Ectodermal cell (in vitro differentiated cells): ENCODE measurements around the gene ADAMTSL3.

Experiments used
- H3K27ac ChIP-seq: 2 replicates; pipeline ENCODE4 v1.7.0; 2013; ENCODE audit warnings: mild to moderate bottlenecking, low read depth, low read length; ENCODE audit not compliant: insufficient read depth, poor library complexity, severe bottlenecking
- H3K27me3 ChIP-seq: 2 replicates; pipeline ENCODE4 v1.7.0; 2013; ENCODE audit warnings: mild to moderate bottlenecking, low read length; ENCODE audit not compliant: insufficient read depth, control insufficient read depth, poor library complexity, severe bottlenecking
- H3K36me3 ChIP-seq: one replicate; pipeline ENCODE4 v1.7.0; 2013; ENCODE audit warnings: low read length; ENCODE audit not compliant: control insufficient read depth, insufficient read depth
- H3K4me1 ChIP-seq: one replicate; pipeline ENCODE4 v1.7.0; 2013; ENCODE audit warnings: low read length; ENCODE audit not compliant: control insufficient read depth, insufficient read depth
- H3K4me3 ChIP-seq: 2 replicates; pipeline ENCODE4 v1.7.0; 2013; ENCODE audit warnings: low read depth, low read length, control low read depth; ENCODE audit not compliant: insufficient read depth
- H3K9me3 ChIP-seq: 2 replicates; pipeline ENCODE4 v1.7.0; 2013; ENCODE audit warnings: mild to moderate bottlenecking, low read length, moderate library complexity; ENCODE audit not compliant: control insufficient read depth
- WGBS, 2 experiments: methylation state at CpG; one replicate each; pipeline ENCODE4 v1.1.7; 2013; ENCODE audit warnings: missing lambda C conversion rate in 2 of 2; 5-methylcytosine and 5-hydroxymethylcytosine counted together

The ADAMTSL3 gene

GRCh38 chr15:83887961-83888360, 234.0 kb downstream of the ADAMTSL3 start:
- Histone ChIP-seq H3K27me3 (no peaks in the 10 kb centered on the region), H3K4me3 (no peak overlapping the region), H3K36me3 (no peaks in the 10 kb centered on the region), H3K4me1 (no peaks in the 10 kb centered on the region), H3K9me3 (no peaks in the 10 kb centered on the region), H3K27ac (no peak overlapping the region)
- 100% methylated on average over 1 to 2 of the region's 2 CpGs for WGBS, 2 experiments

DNA sequence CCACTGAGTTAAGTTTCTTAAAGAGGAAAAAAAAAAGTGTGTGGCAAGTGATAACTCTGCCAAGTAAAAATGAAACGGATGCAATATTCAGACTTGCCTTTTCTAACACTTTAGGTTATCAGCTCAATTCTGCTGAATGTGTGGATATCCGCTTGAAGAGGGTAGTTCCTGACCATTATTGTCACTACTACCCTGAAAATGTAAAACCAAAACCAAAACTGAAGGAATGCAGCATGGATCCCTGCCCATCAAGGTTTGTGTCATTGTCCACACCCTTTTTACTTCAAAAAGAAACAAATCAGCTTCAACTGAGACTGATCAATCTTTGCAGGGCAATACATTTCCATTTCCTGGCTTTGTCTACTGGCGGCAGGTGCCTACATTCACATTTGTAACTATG, 236.1 kb downstream of the ADAMTSL3 start:
- 87 to 91% methylated on average over 3 of the region's 3 CpGs for WGBS, 2 experiments

DNA sequence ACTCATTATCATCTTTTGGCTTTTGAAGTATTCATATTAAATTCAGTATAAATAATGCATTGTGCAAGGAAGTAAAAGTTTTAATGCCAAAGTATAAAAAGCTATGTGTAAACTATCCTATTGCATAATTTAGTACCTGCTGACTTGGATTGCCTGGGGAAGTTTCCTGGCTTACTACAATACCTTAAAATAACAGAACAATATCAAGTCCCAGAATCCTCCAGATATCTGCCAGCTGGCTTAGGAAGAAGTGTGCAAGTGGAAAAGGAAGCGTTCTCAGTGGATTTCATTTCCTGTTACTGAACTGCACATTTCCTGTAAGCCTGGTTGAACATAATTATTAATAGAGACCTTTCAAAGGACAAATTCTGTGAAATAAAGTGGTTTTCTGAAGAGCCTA, 236.7 kb downstream of the ADAMTSL3 start:
- H3K4me3 ChIP-seq, result no peak overlapping the region
- no peaks in the 10 kb centered on the region for H3K27me3 ChIP-seq
- no peak overlapping the region for H3K27ac ChIP-seq
- no peaks in the 10 kb centered on the region for H3K4me1 ChIP-seq
- 84 to 100% methylated on average over 1 of the region's 1 CpG for WGBS, 2 experiments
- no peaks in the 10 kb centered on the region for H3K36me3 ChIP-seq
- H3K9me3 ChIP-seq, result no peaks in the 10 kb centered on the region

More for the DNA sequence above, 236.1 kb downstream of the ADAMTSL3 start:
- no peaks in the 10 kb centered on the region for H3K9me3 ChIP-seq
- H3K4me3 ChIP-seq, result no peak overlapping the region
- no peaks in the 10 kb centered on the region for H3K36me3 ChIP-seq
- no peak overlapping the region for H3K27ac ChIP-seq
- no peaks in the 10 kb centered on the region for H3K4me1 ChIP-seq
- H3K27me3 ChIP-seq, result no peaks in the 10 kb centered on the region

- H3K36me3 ChIP-seq, result no peaks in the 10 kb centered on the region
- 95 to 96% methylated on average over 4 of the region's 4 CpGs for WGBS, 2 experiments
These were observed 238.6 kb downstream of the ADAMTSL3 start for GRCh38 chr15:83892498-83892897.

DNA sequence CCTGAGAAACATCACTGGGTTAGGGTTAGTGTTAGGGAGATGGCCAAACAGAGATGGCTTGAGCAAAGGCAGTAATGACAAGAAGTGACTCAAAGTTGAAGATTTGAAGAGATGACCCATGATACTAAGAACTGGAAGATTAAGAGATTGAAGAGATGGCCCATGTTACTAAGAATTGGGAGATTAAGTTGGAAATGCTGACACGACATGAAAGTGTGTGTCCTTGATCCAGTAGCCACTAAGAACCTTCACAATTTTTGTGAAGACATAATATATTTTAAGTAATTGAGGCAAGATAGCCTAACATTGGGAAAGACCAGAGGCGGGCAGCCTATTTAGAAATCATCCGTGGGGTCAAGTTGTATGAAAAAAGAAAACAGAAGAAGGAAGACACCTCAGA, 239.4 kb downstream of the ADAMTSL3 start:
- Histone ChIP-seq H3K36me3 (no peaks in the 10 kb centered on the region), H3K4me3 (no peak overlapping the region), H3K4me1 (no peaks in the 10 kb centered on the region), H3K9me3 (no peaks in the 10 kb centered on the region), H3K27me3 (no peaks in the 10 kb centered on the region), H3K27ac (no peak overlapping the region)
- WGBS, 2 experiments, result 91 to 94% methylated on average over 3 of the region's 3 CpGs

More at GRCh38 chr15:83892498-83892897, 238.6 kb downstream of the ADAMTSL3 start:
- Histone ChIP-seq H3K9me3 (no peaks in the 10 kb centered on the region), H3K4me1 (no peaks in the 10 kb centered on the region), H3K27ac (no peak overlapping the region), H3K4me3 (no peak overlapping the region), H3K27me3 (no peaks in the 10 kb centered on the region)

DNA sequence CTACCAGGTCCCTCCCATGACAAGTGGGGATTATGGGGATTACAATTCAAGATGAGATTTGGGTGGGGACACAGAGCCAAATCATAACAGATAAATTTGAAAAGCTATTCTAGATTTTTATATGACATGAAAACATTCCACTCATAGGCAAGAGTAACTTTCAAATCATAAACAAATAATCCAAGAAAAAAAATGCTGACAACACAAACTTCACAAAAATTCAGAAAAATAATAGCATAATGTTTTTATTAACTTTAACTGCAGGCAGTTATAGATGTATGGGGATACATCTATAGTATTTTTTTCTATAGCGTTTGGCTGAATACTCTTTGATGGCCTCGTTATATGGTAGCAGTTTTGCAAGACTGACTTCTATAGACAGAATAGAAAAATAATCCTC, 243.1 kb downstream of the ADAMTSL3 start:
- WGBS, 2 experiments, result 87 to 100% methylated on average over 1 to 2 of the region's 2 CpGs
- no peaks in the 10 kb centered on the region for H3K36me3 ChIP-seq
- H3K4me3 ChIP-seq, result no peak overlapping the region
- no peaks in the 10 kb centered on the region for H3K4me1 ChIP-seq
- no peaks in the 10 kb centered on the region for H3K27me3 ChIP-seq
- no peak overlapping the region for H3K27ac ChIP-seq
- H3K9me3 ChIP-seq, result no peaks in the 10 kb centered on the region

- H3K36me3 ChIP-seq, result no peaks in the 10 kb centered on the region
- no peaks in the 10 kb centered on the region for H3K27me3 ChIP-seq
- H3K9me3 ChIP-seq, result no peaks in the 10 kb centered on the region
- H3K27ac ChIP-seq, result no peak overlapping the region
- no peak overlapping the region for H3K4me3 ChIP-seq
- 90 to 100% methylated on average over 1 to 2 of the region's 2 CpGs for WGBS, 2 experiments
- H3K4me1 ChIP-seq, result no peaks in the 10 kb centered on the region
These were observed 244.4 kb downstream of the ADAMTSL3 start for GRCh38 chr15:83898361-83898760.

- H3K27me3 ChIP-seq, result no peaks in the 10 kb centered on the region
- H3K9me3 ChIP-seq, result no peaks in the 10 kb centered on the region
- no peaks in the 10 kb centered on the region for H3K4me1 ChIP-seq
- no peak overlapping the region for H3K27ac ChIP-seq
- WGBS, 2 experiments, result 85 to 92% methylated on average over 1 to 2 of the region's 2 CpGs
- H3K36me3 ChIP-seq, result no peaks in the 10 kb centered on the region
- no peak overlapping the region for H3K4me3 ChIP-seq
These were observed 245.7 kb downstream of the ADAMTSL3 start for GRCh38 chr15:83899670-83900069.

DNA sequence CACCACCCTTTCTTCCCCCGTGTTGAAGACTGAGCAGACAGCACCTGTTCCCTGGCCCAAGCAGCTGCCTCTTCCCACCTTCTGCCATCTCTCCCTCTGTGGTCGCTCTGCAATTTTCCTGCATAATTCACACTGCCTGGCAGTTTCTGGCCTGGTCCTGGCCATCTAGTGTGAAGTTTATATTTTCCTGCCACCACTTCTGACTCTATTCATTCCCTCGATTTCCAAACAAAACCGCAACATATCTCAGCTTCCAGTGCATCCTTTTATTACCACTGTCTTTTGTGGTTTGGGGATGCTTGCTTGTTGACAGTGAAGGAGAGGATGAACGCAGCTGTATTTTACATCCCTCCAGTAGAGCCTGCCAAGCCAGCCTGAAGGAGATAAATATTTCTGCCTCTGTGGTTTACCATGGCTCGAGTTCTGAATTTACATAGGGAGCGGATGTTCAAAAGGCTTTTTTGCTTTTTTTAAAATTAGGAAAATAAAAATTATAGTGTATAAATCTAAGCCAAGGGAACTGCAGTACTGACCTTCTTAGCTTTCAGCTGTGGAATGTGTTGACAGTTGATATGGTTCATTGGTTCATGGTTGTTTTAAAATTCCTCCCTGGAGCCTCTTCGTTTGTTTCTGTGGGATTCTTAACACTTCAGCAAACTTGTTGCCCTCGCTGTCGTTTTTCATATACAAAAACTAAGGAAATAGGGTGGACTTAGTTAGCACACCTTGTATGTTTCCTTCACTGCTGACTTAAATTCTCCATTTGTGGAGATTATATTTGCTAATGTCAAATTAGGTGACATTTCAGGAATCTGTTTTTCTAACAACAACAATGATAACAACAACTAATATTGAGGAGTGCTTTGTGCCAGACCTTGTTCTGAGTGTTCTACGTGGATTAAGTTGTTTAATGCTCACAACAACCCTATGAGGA, 250.5 kb downstream of the ADAMTSL3 start:
- no peak overlapping the region for H3K4me3 ChIP-seq
- H3K4me1 ChIP-seq, result no peaks in the 10 kb centered on the region
- no peaks in the 10 kb centered on the region for H3K27me3 ChIP-seq
- 88 to 91% methylated on average over 8 to 11 of the region's 11 CpGs for WGBS, 2 experiments
- no peaks in the 10 kb centered on the region for H3K9me3 ChIP-seq
- no peak overlapping the region for H3K27ac ChIP-seq
- H3K36me3 ChIP-seq, result no peaks in the 10 kb centered on the region

DNA sequence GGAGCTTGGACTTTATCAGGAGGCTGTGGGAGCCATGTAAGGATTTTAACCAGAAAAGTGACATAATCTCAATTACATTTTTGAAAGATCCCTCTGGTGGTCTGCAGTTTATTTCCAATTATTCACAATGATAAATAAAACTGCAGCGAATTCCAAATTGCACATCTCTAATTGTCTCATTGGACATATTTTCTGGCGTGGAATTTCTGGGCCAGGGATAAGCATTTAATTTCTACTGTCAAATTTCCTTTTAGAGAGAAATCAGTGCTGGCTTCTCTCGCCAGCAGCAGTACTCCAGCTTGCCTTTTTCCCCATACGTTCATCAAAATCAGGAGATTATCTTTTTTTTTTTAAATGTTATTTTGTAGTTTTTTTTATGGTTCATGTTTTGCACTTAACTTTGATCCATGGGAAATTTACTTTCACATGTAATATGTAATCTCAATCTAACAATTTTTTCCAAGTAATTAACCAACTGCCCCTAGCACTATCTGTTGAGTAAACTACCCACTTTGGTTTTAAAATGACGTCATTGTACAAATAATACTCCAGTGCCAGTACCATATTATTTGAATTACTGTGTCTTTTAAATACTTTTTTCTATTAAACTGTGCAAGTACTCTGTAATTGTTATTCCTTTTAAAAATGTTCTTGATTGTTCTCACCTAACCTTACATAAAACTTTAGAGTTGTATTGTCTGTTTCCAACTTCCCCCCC, 251.8 kb downstream of the ADAMTSL3 start:
- Histone ChIP-seq H3K27me3 (no peaks in the 10 kb centered on the region), H3K36me3 (no peaks in the 10 kb centered on the region), H3K9me3 (no peaks in the 10 kb centered on the region), H3K27ac (no peak overlapping the region), H3K4me1 (no peaks in the 10 kb centered on the region), H3K4me3 (no peak overlapping the region)
- 92 to 93% methylated on average over 3 to 4 of the region's 5 CpGs for whole genome bisulfite sequencing, 2 experiments
